B cell (primary cell): Measurements from ENCODE around the gene KYNU. TPM values are rescaled to one million over a fixed set of nuclear protein-coding genes. Genes with fewer than 3 reads are reported as not detected.
"Not testable (repeated sequence)": the region's sequence is repeated elsewhere in the genome, so short reads cannot be mapped to it uniquely, and the experiment has no call there.

Experiments used
- ATAC-seq: fragments of 200-7000 bp; cut with Tn5 transposase; one replicate; pipeline ENCODE4 v1.10.0; 2021; ENCODE audit warnings: low read depth, mild to moderate bottlenecking, moderate number of reproducible peaks, moderate library complexity
- CTCF ChIA-PET: fragments of 350-600 bp; sonication (Branson Sonifier 250); formaldehyde crosslinking; loops from one replicate; lab custom pipeline; 2021; ENCODE audit warnings: antibody characterized with exemption, inconsistent platforms; lab: Charles Lee
- POLR2A ChIA-PET: fragments of 350-600 bp; sonication (Branson Sonifier 250); formaldehyde crosslinking; loops from one replicate; lab custom pipeline; 2021; ENCODE audit warnings: antibody characterized with exemption; lab: Charles Lee
- DNase-seq: peaks from one replicate; pipeline ENCODE4 v3.0.0; 2013
- H2AFZ ChIP-seq: 2 replicates; pipeline ENCODE4 v1.6.1; 2012; ENCODE audit warnings: mild to moderate bottlenecking, low read depth, low read length; ENCODE audit not compliant: insufficient read depth, poor library complexity, severe bottlenecking
- H3K27ac ChIP-seq, 2 donors: 1 replicate in 1 of 2; 2 replicates in 1 of 2; pipeline ENCODE4 v1.5.1; 2012 to 2013; ENCODE audit warnings: low read length in 2 of 2, mild to moderate bottlenecking in 2 of 2, moderate library complexity in 1 of 2
- H3K27me3 ChIP-seq, 4 experiments: fragments of 200-600 bp in 1 of 4; sonication (generic) in 1 of 4; replicated peaks in 1 of 4; 1 replicate in 2 of 4; 2 replicates in 2 of 4; pipeline versions ENCODE4 v1.6.1 to v1.7.0; 2013 to 2016; ENCODE audit warnings: low read length in 3 of 4, mild to moderate bottlenecking in 2 of 4, mixed read lengths in 1 of 4, moderate library complexity in 1 of 4; ENCODE audit not compliant: insufficient read depth in 4 of 4, control insufficient read depth in 3 of 4; ENCODE audit errors: control extremely low read depth in 1 of 4
- H3K36me3 ChIP-seq, 2 experiments: replicated peaks in 1 of 2; 1 replicate in 1 of 2; 2 replicates in 1 of 2; pipeline versions ENCODE4 v1.6.1 to v1.7.1; 2013; ENCODE audit warnings: low read length in 1 of 2; ENCODE audit not compliant: insufficient read depth in 2 of 2, control insufficient read depth in 1 of 2; ENCODE audit errors: control extremely low read depth in 1 of 2, extremely low read depth in 1 of 2
- H3K4me1 ChIP-seq, 2 donors: fragments of 200-600 bp in 1 of 2; sonication (generic) in 1 of 2; 1 replicate in 1 of 2; 2 replicates in 1 of 2; pipeline versions ENCODE4 v1.5.1 to v1.6.1; 2013 to 2017; ENCODE audit warnings: low read length in 2 of 2; ENCODE audit not compliant: control insufficient read depth in 2 of 2, insufficient read depth in 2 of 2
- H3K4me2 ChIP-seq: replicated peaks from 2 replicates; pipeline ENCODE3; 2012; ENCODE audit warnings: mild to moderate bottlenecking, low read depth, low read length; ENCODE audit not compliant: poor library complexity, severe bottlenecking
- H3K4me3 ChIP-seq, 5 experiments: fragments of 200-600 bp in 1 of 5; sonication (generic) in 1 of 5; 1 replicate in 3 of 5; 2 replicates in 2 of 5; pipeline versions ENCODE4 v1.5.1 to v1.7.0; 2011 to 2016; ENCODE audit warnings: low read length in 4 of 5, mild to moderate bottlenecking in 4 of 5, low read depth in 2 of 5, control low read depth in 1 of 5, moderate library complexity in 1 of 5; ENCODE audit not compliant: insufficient read depth in 1 of 5; ENCODE audit errors: control extremely low read depth in 1 of 5, extremely low read depth in 1 of 5
- H3K79me2 ChIP-seq: fragments of 200-600 bp; sonication (generic); one replicate; pipeline ENCODE4 v1.6.0; 2016; ENCODE audit warnings: low read length; ENCODE audit not compliant: control insufficient read depth, insufficient read depth
- H3K9ac ChIP-seq: fragments of 200-600 bp; sonication (generic); 2 replicates; pipeline ENCODE4 v1.6.1; 2017; ENCODE audit warnings: mild to moderate bottlenecking, low read length, moderate library complexity
- H3K9me3 ChIP-seq, 3 donors: one replicate each; pipeline versions ENCODE4 v1.6.1 to v1.7.1; 2013; ENCODE audit warnings: low read length in 2 of 3; ENCODE audit not compliant: control insufficient read depth in 2 of 3, insufficient read depth in 1 of 3; ENCODE audit errors: control extremely low read depth in 1 of 3
- H4K20me1 ChIP-seq: 2 replicates; pipeline ENCODE4 v1.6.0; 2012; ENCODE audit warnings: mild to moderate bottlenecking, low read length; ENCODE audit not compliant: insufficient read depth, control insufficient read depth, poor library complexity, severe bottlenecking
- H3K27ac Mint-ChIP-seq: one replicate; pipeline ENCODE4 v1.8.0; 2021; ENCODE audit warnings: mixed read lengths
- H3K27me3 Mint-ChIP-seq: one replicate; pipeline ENCODE4 v1.8.0; 2021; ENCODE audit warnings: mixed read lengths
- H3K4me1 Mint-ChIP-seq: one replicate; pipeline ENCODE4 v1.8.0; 2021; ENCODE audit warnings: mixed read lengths
- H3K4me3 Mint-ChIP-seq: one replicate; pipeline ENCODE4 v1.8.0; 2021; ENCODE audit warnings: mixed read lengths
- H3K9me3 Mint-ChIP-seq: one replicate; pipeline ENCODE4 v1.8.0; 2022; ENCODE audit warnings: mixed read lengths; ENCODE audit not compliant: insufficient read depth
- CTCF ChIP-seq: fragments of 200-600 bp; IDR thresholded peaks from one replicate; pipeline ENCODE4 v1.8.0; 2022; ENCODE audit warnings: antibody characterized with exemption, mild to moderate bottlenecking
- EZH2 ChIP-seq: IDR thresholded peaks from 2 replicates; pipeline ENCODE4 v1.6.1; 2012; ENCODE audit warnings: borderline replicate concordance, low read depth, mild to moderate bottlenecking, moderate library complexity, low read length; ENCODE audit not compliant: insufficient read depth, poor library complexity, severe bottlenecking
- WGBS: methylation state at CpG from one replicate; pipeline ENCODE4 v1.1.5; 2013; ENCODE audit warnings: missing lambda C conversion rate; ENCODE audit not compliant: insufficient coverage; 5-methylcytosine and 5-hydroxymethylcytosine counted together
- intact Hi-C: fragments of 100-400 bp; cut with micrococcal nuclease; formaldehyde crosslinking; loops from one replicate; pipeline ENCODE4 v1.10.0; 2022
- polyA plus RNA-seq: library from polyadenylated mRNA; depleted of rRNA; stranded (reverse); fragments of >200 nt; gene quantifications from 2 replicates; pipeline ENCODE4 v1.2.3, GENCODE V29; 2012
- total RNA-seq, 2 donors: library from RNA; stranded (reverse); fragments of 120-200 nt in 1 of 2; gene quantifications; 1 replicate in 1 of 2; 2 replicates in 1 of 2; pipeline versions ENCODE4 v1.2.3 to v1.2.4, GENCODE V29; 2013 to 2022

KYNU gene
- total and polyA plus RNA-seq, 2 donors (not counting 1 experiment from before 2014, with no cell fraction given), result 14.5 to 46.2 TPM

GRCh38 chr2:142901780-142902179 is 24.3 kb downstream of the KYNU start:
- Histone ChIP-seq H3K4me2 (no peak overlapping the region), H3K9ac (no peak overlapping the region), H3K27me3 (no peaks in the 10 kb centered on the region), H3K9me3 (no peaks in the 10 kb centered on the region), H2AFZ (no peak overlapping the region), H3K79me2 (peaks cover 92% of the 10 kb centered on the region), H3K36me3 (peaks cover 0 to 31% of the 10 kb centered on the region in 2 experiments), H4K20me1 (peaks cover 41% of the 10 kb centered on the region), H3K4me1 (no peaks in the 10 kb centered on the region), H3K4me3 (no peak overlapping the region), H3K27ac (no peak overlapping the region)
- Mint-ChIP-seq H3K27ac (no peak overlapping the region), H3K9me3 (no peaks in the 10 kb centered on the region), H3K4me3 (no peak overlapping the region), H3K27me3 (no peaks in the 10 kb centered on the region), H3K4me1 (peaks cover 48% of the 10 kb centered on the region)
- ChIA-PET CTCF (no interaction called here), POLR2A (no interaction called here)
- WGBS, result 100% methylated on average over 4 of the region's 6 CpGs
- no peak for DNase-seq
- TF ChIP-seq CTCF (no peak), EZH2 (no peak)
- intact Hi-C loops, result no loop called here
- no peak for ATAC-seq

GRCh38 chr2:142903726-142904125 is 26.3 kb downstream of the KYNU start:
- H3K4me2 ChIP-seq, H3K27ac ChIP-seq, H3K27me3 ChIP-seq, H3K9me3 ChIP-seq, H3K9me3 Mint-ChIP-seq, intact Hi-C loops, H3K4me3 Mint-ChIP-seq, H3K4me1 ChIP-seq, H2AFZ ChIP-seq, ATAC-seq, CTCF ChIA-PET, POLR2A ChIA-PET, H3K9ac ChIP-seq, H3K4me3 ChIP-seq, H3K27me3 Mint-ChIP-seq, DNase-seq: not testable (repeated sequence)
- peaks cover 31% of the 10 kb centered on the region for H4K20me1 ChIP-seq
- peak overlapping the region; percentile 18 for H3K27ac Mint-ChIP-seq
- 100% methylated on average over 3 of the region's 7 CpGs for WGBS
- peaks cover 0 to 22% of the 10 kb centered on the region in 2 experiments for H3K36me3 ChIP-seq
- peaks cover 89% of the 10 kb centered on the region for H3K79me2 ChIP-seq
- peaks cover 51% of the 10 kb centered on the region for H3K4me1 Mint-ChIP-seq
